ENCODE results near the gene FOXP1.

FOXP1 gene

GRCh38 chr3:71077070-71077469, 506.5 kb downstream of the FOXP1 start:
- Histone ChIP-seq H3K27me3 (no peaks in the 10 kb centered on the region), H3K36me3 (no peaks in the 10 kb centered on the region), H3K4me3 (ENCODE audit: low read depth, low read length) (no peak overlapping the region), H3K9me3 (no peaks in the 10 kb centered on the region), H3K4me1 (no peaks in the 10 kb centered on the region)
- TF ChIP-seq CTCF (IDR thresholded peaks at IDR 0.05; ENCODE audit: low read depth, low read length) = no peak
- no peak for DNase-seq

- H3K27me3 ChIP-seq = no peaks in the 10 kb centered on the region
- no peaks in the 10 kb centered on the region for H3K9me3 ChIP-seq
- no peak for DNase-seq
- H3K36me3 ChIP-seq = no peaks in the 10 kb centered on the region
- no peaks in the 10 kb centered on the region for H3K4me1 ChIP-seq
- no peak for TF ChIP-seq CTCF (IDR thresholded peaks at IDR 0.05; ENCODE audit: low read depth, low read length)
- H3K4me3 ChIP-seq (ENCODE audit: low read depth, low read length) = no peak overlapping the region
Measured at GRCh38 chr3:71076361-71077002, 507.0 kb downstream of the FOXP1 start.

- Histone ChIP-seq H3K9me3 (no peaks in the 10 kb centered on the region), H3K4me1 (no peaks in the 10 kb centered on the region), H3K27me3 (no peaks in the 10 kb centered on the region), H3K4me3 (ENCODE audit: low read depth, low read length) (no peak overlapping the region), H3K36me3 (no peaks in the 10 kb centered on the region)
- no peak for DNase-seq
- no peak for TF ChIP-seq CTCF (IDR thresholded peaks at IDR 0.05; ENCODE audit: low read depth, low read length)
Measured at GRCh38 chr3:71075494-71075893, 508.0 kb downstream of the FOXP1 start.

GRCh38 chr3:71074423-71074822, 509.1 kb downstream of the FOXP1 start:
- Histone ChIP-seq H3K4me1 (no peaks in the 10 kb centered on the region), H3K9me3 (no peaks in the 10 kb centered on the region), H3K27me3 (no peaks in the 10 kb centered on the region), H3K36me3 (no peaks in the 10 kb centered on the region), H3K4me3 (ENCODE audit: low read depth, low read length) (no peak overlapping the region)
- no peak for DNase-seq
- TF ChIP-seq CTCF (IDR thresholded peaks at IDR 0.05; ENCODE audit: low read depth, low read length) = no peak

- no peak for TF ChIP-seq CTCF (IDR thresholded peaks at IDR 0.05; ENCODE audit: low read depth, low read length)
- no peaks in the 10 kb centered on the region for H3K4me1 ChIP-seq
- no peak for DNase-seq
- H3K9me3 ChIP-seq = no peaks in the 10 kb centered on the region
- no peaks in the 10 kb centered on the region for H3K27me3 ChIP-seq
- no peaks in the 10 kb centered on the region; the same call in 1 of the 2 replicates for H3K36me3 ChIP-seq
- no peak overlapping the region for H3K4me3 ChIP-seq (ENCODE audit: low read depth, low read length)
Measured at GRCh38 chr3:71072986-71073385, 510.5 kb downstream of the FOXP1 start.

- peaks cover under 1% of the 10 kb centered on the region for H3K4me1 ChIP-seq
- DNase-seq = no peak
- H3K4me3 ChIP-seq (ENCODE audit: low read depth, low read length) = no peak overlapping the region
- H3K9me3 ChIP-seq = no peaks in the 10 kb centered on the region
- no peaks in the 10 kb centered on the region for H3K27me3 ChIP-seq
- TF ChIP-seq CTCF (IDR thresholded peaks at IDR 0.05; ENCODE audit: low read depth, low read length) = no peak
- H3K36me3 ChIP-seq = no peaks in the 10 kb centered on the region; the same call in 1 of the 2 replicates
Measured at GRCh38 chr3:71072287-71072686, 511.2 kb downstream of the FOXP1 start.

All from BE2C (cell line).